Measurements from ENCODE around the gene ERC2.

ERC2 gene

GRCh38 chr3:55782807-55783206 is 685.5 kb downstream of the ERC2 start:
- Mint-ChIP-seq H3K4me1 (ENCODE audit: low read depth) (no peaks in the 10 kb centered on the region), H3K27ac (no peak overlapping the region), H3K36me3 (ENCODE audit: low read depth) (no peaks in the 10 kb centered on the region), H3K27me3 (ENCODE audit: low read depth) (no peaks in the 10 kb centered on the region), H3K9me3 (no peaks in the 10 kb centered on the region), H3K4me3 (no peak overlapping the region)
- no peak for DNase-seq (ENCODE audit: low spot score)

- Mint-ChIP-seq H3K9me3 (no peaks in the 10 kb centered on the region), H3K4me3 (no peak overlapping the region), H3K4me1 (ENCODE audit: low read depth) (no peaks in the 10 kb centered on the region), H3K27me3 (ENCODE audit: low read depth) (no peaks in the 10 kb centered on the region), H3K27ac (no peak overlapping the region), H3K36me3 (ENCODE audit: low read depth) (no peaks in the 10 kb centered on the region)
- DNase-seq (ENCODE audit: low spot score), result no peak
These were observed 685.9 kb downstream of the ERC2 start for GRCh38 chr3:55782351-55782750.

- H3K4me3 Mint-ChIP-seq, result no peak overlapping the region
- no peaks in the 10 kb centered on the region for H3K36me3 Mint-ChIP-seq (ENCODE audit: low read depth)
- no peaks in the 10 kb centered on the region for H3K27me3 Mint-ChIP-seq (ENCODE audit: low read depth)
- no peaks in the 10 kb centered on the region for H3K4me1 Mint-ChIP-seq (ENCODE audit: low read depth)
- no peak for DNase-seq (ENCODE audit: low spot score)
- H3K27ac Mint-ChIP-seq, result no peak overlapping the region
- H3K9me3 Mint-ChIP-seq, result no peaks in the 10 kb centered on the region
These were observed 687.4 kb downstream of the ERC2 start for GRCh38 chr3:55780913-55781312.

GRCh38 chr3:55779543-55779942 is 688.7 kb downstream of the ERC2 start:
- H3K27ac Mint-ChIP-seq, result no peak overlapping the region
- no peak for DNase-seq (ENCODE audit: low spot score)
- no peaks in the 10 kb centered on the region for H3K9me3 Mint-ChIP-seq
- H3K4me3 Mint-ChIP-seq, result no peak overlapping the region
- no peaks in the 10 kb centered on the region for H3K4me1 Mint-ChIP-seq (ENCODE audit: low read depth)
- H3K27me3 Mint-ChIP-seq (ENCODE audit: low read depth), result no peaks in the 10 kb centered on the region
- H3K36me3 Mint-ChIP-seq (ENCODE audit: low read depth), result no peaks in the 10 kb centered on the region

- Mint-ChIP-seq H3K9me3 (no peaks in the 10 kb centered on the region), H3K27ac (no peak overlapping the region), H3K36me3 (ENCODE audit: low read depth) (no peaks in the 10 kb centered on the region), H3K4me3 (no peak overlapping the region), H3K4me1 (ENCODE audit: low read depth) (no peaks in the 10 kb centered on the region), H3K27me3 (ENCODE audit: low read depth) (no peaks in the 10 kb centered on the region)
- no peak for DNase-seq (ENCODE audit: low spot score)
These were observed 692.7 kb downstream of the ERC2 start for GRCh38 chr3:55775366-55776154.

- no peak overlapping the region for H3K4me3 Mint-ChIP-seq
- H3K27me3 Mint-ChIP-seq (ENCODE audit: low read depth), result no peaks in the 10 kb centered on the region
- H3K36me3 Mint-ChIP-seq (ENCODE audit: low read depth), result no peaks in the 10 kb centered on the region
- H3K27ac Mint-ChIP-seq, result no peak overlapping the region
- DNase-seq (ENCODE audit: low spot score), result no peak
- H3K4me1 Mint-ChIP-seq (ENCODE audit: low read depth), result no peaks in the 10 kb centered on the region
- no peaks in the 10 kb centered on the region for H3K9me3 Mint-ChIP-seq
These were observed 693.4 kb downstream of the ERC2 start for GRCh38 chr3:55774856-55775255.

- no peaks in the 10 kb centered on the region for H3K36me3 Mint-ChIP-seq (ENCODE audit: low read depth)
- H3K27ac Mint-ChIP-seq, result no peak overlapping the region
- DNase-seq (ENCODE audit: low spot score), result no peak
- H3K4me1 Mint-ChIP-seq (ENCODE audit: low read depth), result no peaks in the 10 kb centered on the region
- H3K4me3 Mint-ChIP-seq, result no peak overlapping the region
- H3K27me3 Mint-ChIP-seq (ENCODE audit: low read depth), result no peaks in the 10 kb centered on the region
- no peaks in the 10 kb centered on the region for H3K9me3 Mint-ChIP-seq
These were observed 696.8 kb downstream of the ERC2 start for GRCh38 chr3:55771503-55771902.

- Mint-ChIP-seq H3K4me1 (ENCODE audit: low read depth) (no peaks in the 10 kb centered on the region), H3K27me3 (ENCODE audit: low read depth) (no peaks in the 10 kb centered on the region), H3K27ac (no peak overlapping the region), H3K4me3 (no peak overlapping the region), H3K36me3 (ENCODE audit: low read depth) (no peaks in the 10 kb centered on the region), H3K9me3 (no peaks in the 10 kb centered on the region)
- DNase-seq (ENCODE audit: low spot score), result no peak
These were observed 698.2 kb downstream of the ERC2 start for GRCh38 chr3:55770077-55770476.

GRCh38 chr3:55766753-55767152 is 701.5 kb downstream of the ERC2 start:
- H3K27ac Mint-ChIP-seq, result no peak overlapping the region
- DNase-seq (ENCODE audit: low spot score), result no peak
- no peaks in the 10 kb centered on the region for H3K36me3 Mint-ChIP-seq (ENCODE audit: low read depth)
- no peaks in the 10 kb centered on the region for H3K9me3 Mint-ChIP-seq
- H3K4me3 Mint-ChIP-seq, result no peak overlapping the region
- no peaks in the 10 kb centered on the region for H3K4me1 Mint-ChIP-seq (ENCODE audit: low read depth)
- no peaks in the 10 kb centered on the region for H3K27me3 Mint-ChIP-seq (ENCODE audit: low read depth)

GRCh38 chr3:55765906-55766701 is 702.2 kb downstream of the ERC2 start:
- no peak overlapping the region for H3K4me3 Mint-ChIP-seq
- H3K27ac Mint-ChIP-seq, result no peak overlapping the region
- no peaks in the 10 kb centered on the region for H3K36me3 Mint-ChIP-seq (ENCODE audit: low read depth)
- no peaks in the 10 kb centered on the region for H3K27me3 Mint-ChIP-seq (ENCODE audit: low read depth)
- H3K4me1 Mint-ChIP-seq (ENCODE audit: low read depth), result no peaks in the 10 kb centered on the region
- no peak for DNase-seq (ENCODE audit: low spot score)
- no peaks in the 10 kb centered on the region for H3K9me3 Mint-ChIP-seq

GRCh38 chr3:55765398-55765797 is 702.9 kb downstream of the ERC2 start:
- H3K27ac Mint-ChIP-seq, result no peak overlapping the region
- H3K27me3 Mint-ChIP-seq (ENCODE audit: low read depth), result no peaks in the 10 kb centered on the region
- DNase-seq (ENCODE audit: low spot score), result no peak
- no peaks in the 10 kb centered on the region for H3K4me1 Mint-ChIP-seq (ENCODE audit: low read depth)
- H3K9me3 Mint-ChIP-seq, result no peaks in the 10 kb centered on the region
- H3K4me3 Mint-ChIP-seq, result no peak overlapping the region
- H3K36me3 Mint-ChIP-seq (ENCODE audit: low read depth), result no peaks in the 10 kb centered on the region

- no peak overlapping the region for H3K27ac Mint-ChIP-seq
- DNase-seq (ENCODE audit: low spot score), result no peak
- no peaks in the 10 kb centered on the region for H3K36me3 Mint-ChIP-seq (ENCODE audit: low read depth)
- no peaks in the 10 kb centered on the region for H3K4me1 Mint-ChIP-seq (ENCODE audit: low read depth)
- peaks cover 5% of the 10 kb centered on the region for H3K9me3 Mint-ChIP-seq
- no peak overlapping the region for H3K4me3 Mint-ChIP-seq
- no peaks in the 10 kb centered on the region for H3K27me3 Mint-ChIP-seq (ENCODE audit: low read depth)
These were observed 711.3 kb downstream of the ERC2 start for GRCh38 chr3:55756976-55757375.

GRCh38 chr3:55755516-55756205 is 712.6 kb downstream of the ERC2 start:
- H3K27ac Mint-ChIP-seq, result no peak overlapping the region
- no peaks in the 10 kb centered on the region for H3K36me3 Mint-ChIP-seq (ENCODE audit: low read depth)
- H3K9me3 Mint-ChIP-seq, result peaks cover 5% of the 10 kb centered on the region
- DNase-seq (ENCODE audit: low spot score), result no peak
- H3K4me3 Mint-ChIP-seq, result no peak overlapping the region
- no peaks in the 10 kb centered on the region for H3K4me1 Mint-ChIP-seq (ENCODE audit: low read depth)
- no peaks in the 10 kb centered on the region for H3K27me3 Mint-ChIP-seq (ENCODE audit: low read depth)

GRCh38 chr3:55752911-55753310 is 715.4 kb downstream of the ERC2 start:
- H3K27me3 Mint-ChIP-seq (ENCODE audit: low read depth), result no peaks in the 10 kb centered on the region

More at GRCh38 chr3:55752911-55753310, 715.4 kb downstream of the ERC2 start:
- H3K4me1 Mint-ChIP-seq (ENCODE audit: low read depth), result no peaks in the 10 kb centered on the region
- no peak for DNase-seq (ENCODE audit: low spot score)
- H3K36me3 Mint-ChIP-seq (ENCODE audit: low read depth), result no peaks in the 10 kb centered on the region
- no peak overlapping the region for H3K4me3 Mint-ChIP-seq
- H3K27ac Mint-ChIP-seq, result no peak overlapping the region
- H3K9me3 Mint-ChIP-seq, result peaks cover 5% of the 10 kb centered on the region

Measured in T-helper 2 cell treated with Interferon-gamma antibody and Interleukin-4, amounts not matched to agents 5 μg/mL and 100 μg/mL, for 36 hours (primary cell).